ENCODE measurements around the gene SPTLC3. TPM values are rescaled to one million over a fixed set of nuclear protein-coding genes. Genes with fewer than 3 reads are reported as not detected.

The SPTLC3 gene
- total and polyA plus RNA-seq, 2 of the 13 experiments (the other 11 are each of a cell fraction or from before 2014, with no cell fraction given) = 20.5 to 95.6 TPM

GRCh38 chr20:13094976-13095375 is 86.2 kb downstream of the SPTLC3 start (continued):
- TF ChIP-seq EP300 (IDR thresholded peaks at IDR 0.05; ENCODE audit: low read depth in 2 of 2, low read length in 2 of 2) (peak in 1 of 2 experiments; percentile 44; a peak in 1 of 4 replicates), EP300 (CRISPR knock-in tag; IDR thresholded peaks at IDR 0.05; ENCODE audit: borderline replicate concordance) (peak; percentile 65; the same call in 1 of the 2 replicates), MXD3 (CRISPR knock-in tag; IDR thresholded peaks at IDR 0.05) (no peak), MBNL3 (CRISPR knock-in tag; conservative IDR thresholded peaks at IDR 0.05) (no peak), ZHX2 (IDR thresholded peaks at IDR 0.05; ENCODE audit: low read depth) (no peak), ZHX2 (CRISPR knock-in tag; IDR thresholded peaks at IDR 0.05; ENCODE audit: borderline replicate concordance) (no peak), PHF5A (CRISPR knock-in tag; IDR thresholded peaks at IDR 0.05; ENCODE audit: low read depth, unreplicated experiment) (no peak), AKNA (CRISPR knock-in tag; IDR thresholded peaks at IDR 0.05; ENCODE audit: borderline replicate concordance) (no peak), FOSL2 (CRISPR knock-in tag; IDR thresholded peaks at IDR 0.05) (0 out of 2 replicates have a peak, but pooled peaks have one; percentile 20), TCF7 (IDR thresholded peaks at IDR 0.05; ENCODE audit: low read depth) (peak; percentile 81), TFDP1 (CRISPR knock-in tag; IDR thresholded peaks at IDR 0.05; ENCODE audit: borderline replicate concordance) (no peak), ARID5B (CRISPR knock-in tag; IDR thresholded peaks at IDR 0.05) (0 out of 2 replicates have a peak, but pooled peaks have one; percentile 31)
